ENCODE measurements around the gene URB2. TPM values are rescaled to one million over a fixed set of nuclear protein-coding genes. Genes with fewer than 3 reads are reported as not detected.

Gene URB2
- total RNA-seq, 1 experiment from 2014 or later, result 21.9 TPM

DNA sequence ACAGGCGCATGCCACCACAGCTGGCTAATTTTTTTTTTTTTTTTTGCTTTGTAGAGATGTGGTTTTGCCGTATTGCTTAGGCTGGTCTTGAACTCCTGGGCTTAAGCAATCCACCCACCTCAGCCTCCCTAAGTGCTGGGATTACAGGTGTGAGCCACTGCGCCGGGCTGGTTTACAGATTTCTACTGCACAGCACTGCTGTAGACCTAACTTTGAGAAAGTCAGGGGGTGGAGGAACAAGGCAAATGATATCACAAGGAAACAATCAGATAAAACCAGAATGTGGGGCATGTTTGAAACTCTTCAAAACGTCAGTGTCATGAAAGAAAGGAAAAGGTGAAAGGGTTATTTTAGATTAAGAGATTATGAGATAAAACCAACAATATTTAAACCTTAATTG is 45.3 kb downstream of the URB2 start:
- DNase-seq (ENCODE audit: low read depth, low spot score) (no peak), ATAC-seq (no peak)
- Histone ChIP-seq H3K36me3 (ENCODE audit: control insufficient read depth, insufficient read depth, low read length) (no peaks in the 10 kb centered on the region), H3K27me3 (ENCODE audit: control insufficient read depth, insufficient read depth, low read length) (no peaks in the 10 kb centered on the region), H3K4me1 (ENCODE audit: control insufficient read depth, insufficient read depth, low read length) (no peaks in the 10 kb centered on the region), H3K4me3 (ENCODE audit: low read depth in 2 of 2, low read length in 2 of 2) (no peak overlapping the region), H3K27ac (ENCODE audit: low read length) (no peak overlapping the region), H3K9me3 (ENCODE audit: control insufficient read depth, insufficient read depth, low read depth, low read length) (no peaks in the 10 kb centered on the region)
- BruUV-seq (replicated peaks), result no TSS peak
- ChIA-PET CTCF (no interaction called here), POLR2A (interaction anchor here (0.7 kb wide), 1 partner anchor 793 kb away, joined by 5 read pairs; no protein-coding TSS in a partner anchor)
- in situ Hi-C loops (cut with HindIII; ENCODE audit: low pct_unique_long_range_greater_than_20kb, low sequenced_read_pairs), result no loop called here
- intact Hi-C loops (cut with micrococcal nuclease; ENCODE audit: unreplicated experiment), result no loop called here
- TF ChIP-seq SIN3A (IDR thresholded peaks at IDR 0.05; ENCODE audit: borderline replicate concordance, insufficient read depth, low read depth, low read length) (no peak), POLR2AphosphoS5 (IDR thresholded peaks at IDR 0.05; ENCODE audit: low read depth, low read length) (no peak), TCF7L2 (IDR thresholded peaks at IDR 0.05; ENCODE audit: low read depth, low read length) (no peak)
- TF ChIP-seq, protein P1, sequence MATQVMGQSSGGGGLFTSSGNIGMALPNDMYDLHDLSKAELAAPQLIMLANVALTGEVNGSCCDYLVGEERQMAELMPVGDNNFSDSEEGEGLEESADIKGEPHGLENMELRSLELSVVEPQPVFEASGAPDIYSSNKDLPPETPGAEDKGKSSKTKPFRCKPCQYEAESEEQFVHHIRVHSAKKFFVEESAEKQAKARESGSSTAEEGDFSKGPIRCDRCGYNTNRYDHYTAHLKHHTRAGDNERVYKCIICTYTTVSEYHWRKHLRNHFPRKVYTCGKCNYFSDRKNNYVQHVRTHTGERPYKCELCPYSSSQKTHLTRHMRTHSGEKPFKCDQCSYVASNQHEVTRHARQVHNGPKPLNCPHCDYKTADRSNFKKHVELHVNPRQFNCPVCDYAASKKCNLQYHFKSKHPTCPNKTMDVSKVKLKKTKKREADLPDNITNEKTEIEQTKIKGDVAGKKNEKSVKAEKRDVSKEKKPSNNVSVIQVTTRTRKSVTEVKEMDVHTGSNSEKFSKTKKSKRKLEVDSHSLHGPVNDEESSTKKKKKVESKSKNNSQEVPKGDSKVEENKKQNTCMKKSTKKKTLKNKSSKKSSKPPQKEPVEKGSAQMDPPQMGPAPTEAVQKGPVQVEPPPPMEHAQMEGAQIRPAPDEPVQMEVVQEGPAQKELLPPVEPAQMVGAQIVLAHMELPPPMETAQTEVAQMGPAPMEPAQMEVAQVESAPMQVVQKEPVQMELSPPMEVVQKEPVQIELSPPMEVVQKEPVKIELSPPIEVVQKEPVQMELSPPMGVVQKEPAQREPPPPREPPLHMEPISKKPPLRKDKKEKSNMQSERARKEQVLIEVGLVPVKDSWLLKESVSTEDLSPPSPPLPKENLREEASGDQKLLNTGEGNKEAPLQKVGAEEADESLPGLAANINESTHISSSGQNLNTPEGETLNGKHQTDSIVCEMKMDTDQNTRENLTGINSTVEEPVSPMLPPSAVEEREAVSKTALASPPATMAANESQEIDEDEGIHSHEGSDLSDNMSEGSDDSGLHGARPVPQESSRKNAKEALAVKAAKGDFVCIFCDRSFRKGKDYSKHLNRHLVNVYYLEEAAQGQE (IDR thresholded peaks at IDR 0.05; ENCODE audit: insufficient read depth in 1 of 2, low read depth in 2 of 2, low read length in 1 of 2), result no peak
- TF ChIP-seq, protein P2, sequence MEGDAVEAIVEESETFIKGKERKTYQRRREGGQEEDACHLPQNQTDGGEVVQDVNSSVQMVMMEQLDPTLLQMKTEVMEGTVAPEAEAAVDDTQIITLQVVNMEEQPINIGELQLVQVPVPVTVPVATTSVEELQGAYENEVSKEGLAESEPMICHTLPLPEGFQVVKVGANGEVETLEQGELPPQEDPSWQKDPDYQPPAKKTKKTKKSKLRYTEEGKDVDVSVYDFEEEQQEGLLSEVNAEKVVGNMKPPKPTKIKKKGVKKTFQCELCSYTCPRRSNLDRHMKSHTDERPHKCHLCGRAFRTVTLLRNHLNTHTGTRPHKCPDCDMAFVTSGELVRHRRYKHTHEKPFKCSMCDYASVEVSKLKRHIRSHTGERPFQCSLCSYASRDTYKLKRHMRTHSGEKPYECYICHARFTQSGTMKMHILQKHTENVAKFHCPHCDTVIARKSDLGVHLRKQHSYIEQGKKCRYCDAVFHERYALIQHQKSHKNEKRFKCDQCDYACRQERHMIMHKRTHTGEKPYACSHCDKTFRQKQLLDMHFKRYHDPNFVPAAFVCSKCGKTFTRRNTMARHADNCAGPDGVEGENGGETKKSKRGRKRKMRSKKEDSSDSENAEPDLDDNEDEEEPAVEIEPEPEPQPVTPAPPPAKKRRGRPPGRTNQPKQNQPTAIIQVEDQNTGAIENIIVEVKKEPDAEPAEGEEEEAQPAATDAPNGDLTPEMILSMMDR (IDR thresholded peaks at IDR 0.05), result no peak

DNA sequence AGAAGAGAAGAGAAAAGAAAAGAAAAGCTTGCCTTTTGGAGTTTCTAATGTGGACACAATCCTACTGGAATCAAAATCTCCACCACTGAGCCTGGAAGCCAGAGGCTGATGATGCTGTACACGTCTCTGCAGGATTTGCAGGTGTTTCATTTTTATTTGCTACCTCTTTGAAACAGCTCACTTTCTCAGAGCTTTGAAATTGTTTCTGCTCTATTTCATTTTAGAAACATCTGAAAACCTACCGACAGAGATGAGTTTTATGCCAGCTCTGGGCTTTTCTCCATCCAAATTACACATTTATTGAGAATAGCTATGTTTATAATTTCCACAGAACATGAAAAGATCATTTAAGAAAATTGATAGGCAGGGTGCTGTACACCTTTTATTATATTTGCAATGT is 46.2 kb downstream of the URB2 start:
- CTCF ChIA-PET, result no interaction called here
- TF ChIP-seq TCF7L2 (IDR thresholded peaks at IDR 0.05; ENCODE audit: low read depth, low read length) (no peak), SIN3A (IDR thresholded peaks at IDR 0.05; ENCODE audit: borderline replicate concordance, insufficient read depth, low read depth, low read length) (no peak), POLR2AphosphoS5 (IDR thresholded peaks at IDR 0.05; ENCODE audit: low read depth, low read length) (no peak)
- TF ChIP-seq, protein P1 (IDR thresholded peaks at IDR 0.05; ENCODE audit: insufficient read depth in 1 of 2, low read depth in 2 of 2, low read length in 1 of 2), result no peak
- TF ChIP-seq, protein P2 (IDR thresholded peaks at IDR 0.05), result no peak
- Histone ChIP-seq H3K27ac (ENCODE audit: low read length) (no peak overlapping the region), H3K4me1 (ENCODE audit: control insufficient read depth, insufficient read depth, low read length) (no peaks in the 10 kb centered on the region), H3K9me3 (ENCODE audit: control insufficient read depth, insufficient read depth, low read depth, low read length) (no peaks in the 10 kb centered on the region), H3K27me3 (ENCODE audit: control insufficient read depth, insufficient read depth, low read length) (no peaks in the 10 kb centered on the region), H3K4me3 (ENCODE audit: low read depth in 2 of 2, low read length in 2 of 2) (no peak overlapping the region), H3K36me3 (ENCODE audit: control insufficient read depth, insufficient read depth, low read length) (no peaks in the 10 kb centered on the region)
- ATAC-seq, result no peak
- intact Hi-C loops (cut with micrococcal nuclease; ENCODE audit: unreplicated experiment) (no loop called here), in situ Hi-C loops (cut with HindIII; ENCODE audit: low pct_unique_long_range_greater_than_20kb, low sequenced_read_pairs) (no loop called here)
- BruUV-seq (replicated peaks), result no TSS peak
- no peak for DNase-seq (ENCODE audit: low read depth, low spot score)
- POLR2A ChIA-PET, result no interaction called here

Measured in Panc1 (cell line).